Measurements from ENCODE around the gene ARFGEF3. TPM values are rescaled to one million over a fixed set of nuclear protein-coding genes. Genes with fewer than 3 reads are reported as not detected.

ARFGEF3 gene
- total and polyA plus RNA-seq, 2 experiments from 2014 or later = 5.8 to 24.6 TPM

DNA sequence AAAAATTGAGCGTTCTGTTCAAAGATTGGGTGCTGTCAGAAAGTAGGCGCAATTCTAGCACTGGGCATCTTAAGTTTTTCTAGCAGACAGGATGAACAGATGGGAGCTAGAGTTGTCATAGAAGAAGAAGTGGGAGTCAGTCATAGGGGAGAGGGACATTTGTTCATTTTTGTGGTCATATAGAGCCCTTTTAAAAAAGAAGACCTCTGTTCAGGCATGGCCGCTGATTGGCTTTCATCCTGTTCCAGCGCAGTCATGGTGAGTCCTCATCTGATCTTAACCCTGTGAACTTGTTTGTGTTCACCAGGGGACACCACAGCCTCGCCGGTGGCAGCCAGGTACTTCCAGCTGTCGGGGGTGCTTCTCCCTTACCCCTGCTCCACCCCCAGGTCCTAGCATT, 86.3 kb downstream of the ARFGEF3 start:
- H3K36me3 Mint-ChIP-seq (ENCODE audit: low read depth) = 0 out of 3 replicates have a peak, but pooled peaks cover 2% of the 10 kb centered on the region
- DNase-seq (ENCODE audit: low spot score) (no peak), ATAC-seq (no peak)
- H3K27ac Mint-ChIP-seq = no peak overlapping the region
- H3K9me3 Mint-ChIP-seq = no peaks in the 10 kb centered on the region
- no peaks in the 10 kb centered on the region for H3F3A ChIP-seq (replicated peaks; ENCODE audit: low read depth)
- H3K4me1 ChIP-seq (ENCODE audit: insufficient read depth) = no peaks in the 10 kb centered on the region
- H3K27me3 ChIP-seq (ENCODE audit: insufficient read depth) = no peaks in the 10 kb centered on the region
- no peak overlapping the region for H3K27ac ChIP-seq (ENCODE audit: low read depth)
- no peaks in the 10 kb centered on the region; the same call in 1 of the 2 replicates for H4K20me1 ChIP-seq (replicated peaks; ENCODE audit: insufficient read depth)
- no peak overlapping the region for H3K4me3 Mint-ChIP-seq
- H3K4me2 ChIP-seq = no peak overlapping the region
- H3K4me1 Mint-ChIP-seq = no peaks in the 10 kb centered on the region
- H3K27me3 Mint-ChIP-seq (ENCODE audit: insufficient read depth, low read depth, poor library complexity) = no peaks in the 10 kb centered on the region
- no peak overlapping the region for H3K4me3 ChIP-seq
- no peaks in the 10 kb centered on the region for H3K9me2 ChIP-seq (ENCODE audit: insufficient read depth)
- H3K79me2 ChIP-seq (replicated peaks; ENCODE audit: insufficient read depth) = no peaks in the 10 kb centered on the region
- H2AFZ ChIP-seq = no peak overlapping the region
- TF ChIP-seq, protein P1, sequence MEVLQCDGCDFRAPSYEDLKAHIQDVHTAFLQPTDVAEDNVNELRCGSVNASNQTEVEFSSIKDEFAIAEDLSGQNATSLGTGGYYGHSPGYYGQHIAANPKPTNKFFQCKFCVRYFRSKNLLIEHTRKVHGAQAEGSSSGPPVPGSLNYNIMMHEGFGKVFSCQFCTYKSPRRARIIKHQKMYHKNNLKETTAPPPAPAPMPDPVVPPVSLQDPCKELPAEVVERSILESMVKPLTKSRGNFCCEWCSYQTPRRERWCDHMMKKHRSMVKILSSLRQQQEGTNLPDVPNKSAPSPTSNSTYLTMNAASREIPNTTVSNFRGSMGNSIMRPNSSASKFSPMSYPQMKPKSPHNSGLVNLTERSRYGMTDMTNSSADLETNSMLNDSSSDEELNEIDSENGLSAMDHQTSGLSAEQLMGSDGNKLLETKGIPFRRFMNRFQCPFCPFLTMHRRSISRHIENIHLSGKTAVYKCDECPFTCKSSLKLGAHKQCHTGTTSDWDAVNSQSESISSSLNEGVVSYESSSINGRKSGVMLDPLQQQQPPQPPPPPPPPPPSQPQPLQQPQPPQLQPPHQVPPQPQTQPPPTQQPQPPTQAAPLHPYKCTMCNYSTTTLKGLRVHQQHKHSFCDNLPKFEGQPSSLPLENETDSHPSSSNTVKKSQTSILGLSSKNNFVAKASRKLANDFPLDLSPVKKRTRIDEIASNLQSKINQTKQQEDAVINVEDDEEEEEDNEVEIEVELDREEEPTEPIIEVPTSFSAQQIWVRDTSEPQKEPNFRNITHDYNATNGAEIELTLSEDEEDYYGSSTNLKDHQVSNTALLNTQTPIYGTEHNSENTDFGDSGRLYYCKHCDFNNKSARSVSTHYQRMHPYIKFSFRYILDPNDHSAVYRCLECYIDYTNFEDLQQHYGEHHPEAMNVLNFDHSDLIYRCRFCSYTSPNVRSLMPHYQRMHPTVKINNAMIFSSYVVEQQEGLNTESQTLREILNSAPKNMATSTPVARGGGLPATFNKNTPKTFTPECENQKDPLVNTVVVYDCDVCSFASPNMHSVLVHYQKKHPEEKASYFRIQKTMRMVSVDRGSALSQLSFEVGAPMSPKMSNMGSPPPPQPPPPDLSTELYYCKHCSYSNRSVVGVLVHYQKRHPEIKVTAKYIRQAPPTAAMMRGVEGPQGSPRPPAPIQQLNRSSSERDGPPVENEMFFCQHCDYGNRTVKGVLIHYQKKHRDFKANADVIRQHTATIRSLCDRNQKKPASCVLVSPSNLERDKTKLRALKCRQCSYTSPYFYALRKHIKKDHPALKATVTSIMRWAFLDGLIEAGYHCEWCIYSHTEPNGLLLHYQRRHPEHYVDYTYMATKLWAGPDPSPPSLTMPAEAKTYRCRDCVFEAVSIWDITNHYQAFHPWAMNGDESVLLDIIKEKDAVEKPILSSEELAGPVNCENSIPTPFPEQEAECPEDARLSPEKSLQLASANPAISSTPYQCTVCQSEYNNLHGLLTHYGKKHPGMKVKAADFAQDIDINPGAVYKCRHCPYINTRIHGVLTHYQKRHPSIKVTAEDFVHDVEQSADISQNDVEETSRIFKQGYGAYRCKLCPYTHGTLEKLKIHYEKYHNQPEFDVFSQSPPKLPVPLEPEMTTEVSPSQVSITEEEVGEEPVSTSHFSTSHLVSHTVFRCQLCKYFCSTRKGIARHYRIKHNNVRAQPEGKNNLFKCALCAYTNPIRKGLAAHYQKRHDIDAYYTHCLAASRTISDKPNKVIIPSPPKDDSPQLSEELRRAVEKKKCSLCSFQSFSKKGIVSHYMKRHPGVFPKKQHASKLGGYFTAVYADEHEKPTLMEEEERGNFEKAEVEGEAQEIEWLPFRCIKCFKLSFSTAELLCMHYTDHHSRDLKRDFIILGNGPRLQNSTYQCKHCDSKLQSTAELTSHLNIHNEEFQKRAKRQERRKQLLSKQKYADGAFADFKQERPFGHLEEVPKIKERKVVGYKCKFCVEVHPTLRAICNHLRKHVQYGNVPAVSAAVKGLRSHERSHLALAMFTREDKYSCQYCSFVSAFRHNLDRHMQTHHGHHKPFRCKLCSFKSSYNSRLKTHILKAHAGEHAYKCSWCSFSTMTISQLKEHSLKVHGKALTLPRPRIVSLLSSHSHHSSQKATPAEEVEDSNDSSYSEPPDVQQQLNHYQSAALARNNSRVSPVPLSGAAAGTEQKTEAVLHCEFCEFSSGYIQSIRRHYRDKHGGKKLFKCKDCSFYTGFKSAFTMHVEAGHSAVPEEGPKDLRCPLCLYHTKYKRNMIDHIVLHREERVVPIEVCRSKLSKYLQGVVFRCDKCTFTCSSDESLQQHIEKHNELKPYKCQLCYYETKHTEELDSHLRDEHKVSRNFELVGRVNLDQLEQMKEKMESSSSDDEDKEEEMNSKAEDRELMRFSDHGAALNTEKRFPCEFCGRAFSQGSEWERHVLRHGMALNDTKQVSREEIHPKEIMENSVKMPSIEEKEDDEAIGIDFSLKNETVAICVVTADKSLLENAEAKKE (CRISPR knock-in tag; IDR thresholded peaks at IDR 0.05) = no peak
- TF ChIP-seq NANOG (IDR thresholded peaks at IDR 0.05; ENCODE audit: borderline replicate concordance) = no peak
- no peak for TF ChIP-seq EZH2phosphoT487 (IDR thresholded peaks at IDR 0.05; ENCODE audit: unreplicated experiment)
- TF ChIP-seq ZNF331 (CRISPR knock-in tag; IDR thresholded peaks at IDR 0.05; ENCODE audit: low read depth) = no peak
- no peak for TF ChIP-seq REST (IDR thresholded peaks at IDR 0.05; ENCODE audit: unreplicated experiment)
- TF ChIP-seq ZNF114 (CRISPR knock-in tag; IDR thresholded peaks at IDR 0.05) = no peak
- TF ChIP-seq, protein P2, sequence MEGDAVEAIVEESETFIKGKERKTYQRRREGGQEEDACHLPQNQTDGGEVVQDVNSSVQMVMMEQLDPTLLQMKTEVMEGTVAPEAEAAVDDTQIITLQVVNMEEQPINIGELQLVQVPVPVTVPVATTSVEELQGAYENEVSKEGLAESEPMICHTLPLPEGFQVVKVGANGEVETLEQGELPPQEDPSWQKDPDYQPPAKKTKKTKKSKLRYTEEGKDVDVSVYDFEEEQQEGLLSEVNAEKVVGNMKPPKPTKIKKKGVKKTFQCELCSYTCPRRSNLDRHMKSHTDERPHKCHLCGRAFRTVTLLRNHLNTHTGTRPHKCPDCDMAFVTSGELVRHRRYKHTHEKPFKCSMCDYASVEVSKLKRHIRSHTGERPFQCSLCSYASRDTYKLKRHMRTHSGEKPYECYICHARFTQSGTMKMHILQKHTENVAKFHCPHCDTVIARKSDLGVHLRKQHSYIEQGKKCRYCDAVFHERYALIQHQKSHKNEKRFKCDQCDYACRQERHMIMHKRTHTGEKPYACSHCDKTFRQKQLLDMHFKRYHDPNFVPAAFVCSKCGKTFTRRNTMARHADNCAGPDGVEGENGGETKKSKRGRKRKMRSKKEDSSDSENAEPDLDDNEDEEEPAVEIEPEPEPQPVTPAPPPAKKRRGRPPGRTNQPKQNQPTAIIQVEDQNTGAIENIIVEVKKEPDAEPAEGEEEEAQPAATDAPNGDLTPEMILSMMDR (conservative IDR thresholded peaks at IDR 0.05; ENCODE audit: low read depth in 2 of 2) = no peak
- TF ChIP-seq JUNB (IDR thresholded peaks at IDR 0.05; ENCODE audit: unreplicated experiment) = no peak
- TF ChIP-seq POLR2AphosphoS5 (IDR thresholded peaks at IDR 0.05; ENCODE audit: low read depth) = no peak
- TF ChIP-seq CREB1 (CRISPR knock-in tag; IDR thresholded peaks at IDR 0.05; ENCODE audit: low read depth) = no peak
- H3K36me3 ChIP-seq (ENCODE audit: insufficient read depth) = no peaks in the 10 kb centered on the region
